Measurements from ENCODE around the gene TOP1.

The TOP1 gene

DNA sequence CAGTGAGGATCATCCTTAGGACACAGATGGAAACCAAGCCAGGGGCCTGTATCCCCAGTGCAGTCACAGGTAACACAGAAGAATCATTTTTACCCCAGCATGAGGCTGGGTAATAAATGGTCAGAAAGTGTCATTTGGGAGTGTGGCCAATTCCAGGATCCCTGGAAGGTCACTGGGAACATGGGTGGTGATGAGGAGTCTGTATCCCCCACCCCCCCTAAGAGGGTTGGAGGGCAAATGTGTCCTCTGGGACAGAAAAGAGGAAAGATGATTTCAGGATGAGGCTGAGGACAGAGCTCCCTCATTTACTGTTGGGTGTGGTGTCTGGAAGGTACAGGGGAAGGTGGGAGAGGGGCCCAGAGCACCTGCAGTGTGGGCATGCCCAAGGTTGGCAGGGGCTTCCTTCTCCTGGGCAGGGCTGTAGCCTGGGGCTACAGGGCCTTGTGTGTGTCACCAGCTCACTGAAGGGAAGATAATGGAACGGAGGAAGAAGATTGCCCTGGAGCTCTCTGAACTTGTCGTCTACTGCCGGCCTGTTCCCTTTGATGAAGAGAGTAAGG is 143.2 kb downstream of the TOP1 start:
- no peak overlapping the region for H3K9ac ChIP-seq (ENCODE audit: low read depth in 1 of 2, low read length in 2 of 2)

DNA sequence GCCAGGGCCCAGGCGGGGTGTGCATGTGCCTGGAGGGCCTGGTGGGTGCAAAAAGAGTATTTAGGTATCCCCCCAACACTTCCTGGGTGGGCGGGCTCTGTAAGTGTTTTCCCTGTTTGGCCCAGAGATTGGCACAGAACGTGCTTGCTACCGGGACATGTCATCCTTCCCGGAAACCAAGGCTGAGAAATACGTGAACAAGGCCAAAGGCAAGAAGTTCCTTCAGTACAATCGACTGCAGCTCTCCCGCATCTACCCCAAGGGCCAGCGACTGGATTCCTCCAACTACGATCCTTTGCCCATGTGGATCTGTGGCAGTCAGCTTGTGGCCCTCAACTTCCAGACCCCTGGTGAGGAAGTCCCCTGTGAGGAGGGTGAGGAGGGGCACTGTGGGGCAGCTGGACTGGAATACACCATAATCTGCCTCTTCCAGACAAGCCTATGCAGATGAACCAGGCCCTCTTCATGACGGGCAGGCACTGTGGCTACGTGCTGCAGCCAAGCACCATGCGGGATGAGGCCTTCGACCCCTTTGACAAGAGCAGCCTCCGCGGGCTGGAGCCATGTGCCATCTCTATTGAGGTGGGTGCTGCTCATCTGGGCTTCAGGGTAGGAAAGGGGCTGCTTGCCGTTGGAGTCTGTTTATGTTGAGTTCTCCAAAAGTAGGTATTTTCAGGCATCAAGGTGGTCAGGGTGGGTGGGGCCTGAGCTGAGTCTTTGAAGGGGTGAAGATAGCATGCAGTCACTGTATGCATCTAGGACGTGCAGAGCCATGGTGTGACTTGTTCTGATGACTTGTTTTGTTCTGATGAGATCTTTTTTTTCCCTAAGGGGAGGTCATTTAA is 143.9 kb downstream of the TOP1 start:
- H3K9ac ChIP-seq (ENCODE audit: low read depth in 1 of 2, low read length in 2 of 2), result no peak overlapping the region
- no peak overlapping the region for H3K4me3 ChIP-seq (ENCODE audit: low read length in 2 of 2)
- H3K27ac ChIP-seq (ENCODE audit: low read depth in 2 of 2, low read length in 2 of 2), result peak overlapping the region; percentile 11 to 28
- no peaks in the 10 kb centered on the region for H3K27me3 ChIP-seq (ENCODE audit: control insufficient read depth in 2 of 2, insufficient read depth in 2 of 2, low read length in 2 of 2)
- peaks cover 0 to 4% of the 10 kb centered on the region in 2 donors for H3K4me1 ChIP-seq (ENCODE audit: control insufficient read depth in 2 of 2, insufficient read depth in 2 of 2, low read length in 2 of 2)
- H3K36me3 ChIP-seq (ENCODE audit: control insufficient read depth in 2 of 2, insufficient read depth in 2 of 2, low read length in 2 of 2), result peaks cover 60 to 69% of the 10 kb centered on the region in 2 donors
- no peaks in the 10 kb centered on the region for H3K9me3 ChIP-seq (ENCODE audit: control insufficient read depth in 2 of 2, low read length in 2 of 2)

More for the DNA sequence above, 143.2 kb downstream of the TOP1 start:
- Histone ChIP-seq H3K36me3 (ENCODE audit: control insufficient read depth in 2 of 2, insufficient read depth in 2 of 2, low read length in 2 of 2) (peaks cover 67 to 73% of the 10 kb centered on the region in 2 donors), H3K4me1 (ENCODE audit: control insufficient read depth in 2 of 2, insufficient read depth in 2 of 2, low read length in 2 of 2) (peaks cover 0 to 4% of the 10 kb centered on the region in 2 donors), H3K4me3 (ENCODE audit: low read length in 2 of 2) (no peak overlapping the region), H3K27ac (ENCODE audit: low read depth in 2 of 2, low read length in 2 of 2) (no peak overlapping the region), H3K27me3 (ENCODE audit: control insufficient read depth in 2 of 2, insufficient read depth in 2 of 2, low read length in 2 of 2) (no peaks in the 10 kb centered on the region), H3K9me3 (ENCODE audit: control insufficient read depth in 2 of 2, low read length in 2 of 2) (no peaks in the 10 kb centered on the region)

DNA sequence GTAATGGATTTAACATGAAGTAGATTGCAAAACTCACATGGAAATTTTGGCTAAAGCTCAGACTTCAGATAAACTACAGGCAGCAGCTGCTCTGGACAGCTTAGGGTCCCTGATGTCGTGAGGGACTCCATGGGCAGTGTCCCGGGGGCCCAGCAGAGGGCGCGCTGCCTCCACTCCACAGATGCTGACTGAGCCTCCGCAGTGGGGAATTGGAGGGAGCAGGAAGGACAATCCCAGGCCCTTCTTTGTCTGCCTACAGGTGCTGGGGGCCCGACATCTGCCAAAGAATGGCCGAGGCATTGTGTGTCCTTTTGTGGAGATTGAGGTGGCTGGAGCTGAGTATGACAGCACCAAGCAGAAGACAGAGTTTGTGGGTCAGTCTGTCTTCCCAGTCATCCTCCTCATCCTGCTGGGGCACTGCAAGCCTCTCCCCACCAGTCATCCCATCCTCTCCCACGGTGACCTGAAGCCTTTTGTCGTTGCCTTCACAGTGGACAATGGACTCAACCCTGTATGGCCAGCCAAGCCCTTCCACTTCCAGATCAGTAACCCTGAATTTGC is 144.6 kb downstream of the TOP1 start:
- H3K9ac ChIP-seq (ENCODE audit: low read depth in 1 of 2, low read length in 2 of 2), result no peak overlapping the region
- H3K4me3 ChIP-seq (ENCODE audit: low read length in 2 of 2), result no peak overlapping the region
- no peaks in the 10 kb centered on the region for H3K27me3 ChIP-seq (ENCODE audit: control insufficient read depth in 2 of 2, insufficient read depth in 2 of 2, low read length in 2 of 2)
- no peaks in the 10 kb centered on the region for H3K9me3 ChIP-seq (ENCODE audit: control insufficient read depth in 2 of 2, low read length in 2 of 2)
- H3K36me3 ChIP-seq (ENCODE audit: control insufficient read depth in 2 of 2, insufficient read depth in 2 of 2, low read length in 2 of 2), result peaks cover 57 to 62% of the 10 kb centered on the region in 2 donors
- H3K4me1 ChIP-seq (ENCODE audit: control insufficient read depth in 2 of 2, insufficient read depth in 2 of 2, low read length in 2 of 2), result peaks cover 0 to 4% of the 10 kb centered on the region in 2 donors
- no peak overlapping the region for H3K27ac ChIP-seq (ENCODE audit: low read depth in 2 of 2, low read length in 2 of 2)

DNA sequence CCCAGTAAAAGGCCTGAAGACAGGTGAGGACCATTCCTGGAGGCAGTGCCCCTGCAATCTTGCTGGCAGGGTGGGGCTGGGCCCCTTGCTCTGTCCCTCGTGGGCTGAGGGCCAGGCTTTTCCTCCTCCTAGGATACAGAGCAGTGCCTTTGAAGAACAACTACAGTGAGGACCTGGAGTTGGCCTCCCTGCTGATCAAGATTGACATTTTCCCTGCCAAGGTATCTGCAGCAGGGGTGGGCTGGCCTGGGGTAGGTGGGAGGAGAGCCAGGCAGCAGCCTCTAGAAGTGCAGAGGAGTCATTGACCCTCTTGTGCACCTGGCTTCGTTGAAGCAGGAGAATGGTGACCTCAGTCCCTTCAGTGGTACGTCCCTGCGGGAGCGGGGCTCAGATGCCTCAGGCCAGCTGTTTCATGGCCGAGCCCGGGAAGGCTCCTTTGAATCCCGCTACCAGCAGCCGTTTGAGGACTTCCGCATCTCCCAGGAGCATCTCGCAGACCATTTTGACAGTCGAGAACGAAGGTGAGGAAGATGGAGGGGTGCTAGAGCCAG is 145.2 kb downstream of the TOP1 start:
- Histone ChIP-seq H3K27me3 (ENCODE audit: control insufficient read depth in 2 of 2, insufficient read depth in 2 of 2, low read length in 2 of 2) (no peaks in the 10 kb centered on the region), H3K36me3 (ENCODE audit: control insufficient read depth in 2 of 2, insufficient read depth in 2 of 2, low read length in 2 of 2) (peaks cover 53 to 56% of the 10 kb centered on the region in 2 donors), H3K9ac (ENCODE audit: low read depth in 1 of 2, low read length in 2 of 2) (no peak overlapping the region), H3K4me1 (ENCODE audit: control insufficient read depth in 2 of 2, insufficient read depth in 2 of 2, low read length in 2 of 2) (peaks cover 0 to 4% of the 10 kb centered on the region in 2 donors), H3K4me3 (ENCODE audit: low read length in 2 of 2) (no peak overlapping the region), H3K9me3 (ENCODE audit: control insufficient read depth in 2 of 2, low read length in 2 of 2) (no peaks in the 10 kb centered on the region), H3K27ac (ENCODE audit: low read depth in 2 of 2, low read length in 2 of 2) (no peak overlapping the region)
